ENCODE results near the gene SALL1. TPM values are rescaled to one million over a fixed set of nuclear protein-coding genes. Genes with fewer than 3 reads are reported as not detected.
A peak's percentile ranks its signal among the peaks of the same experiment; 100 is the strongest.

SALL1 gene
- total and polyA plus RNA-seq, 10 donors: under 0.01 TPM; not detected in 9

- no peaks in the 10 kb centered on the region for H3K4me1 ChIP-seq
- intact Hi-C loops (cut with DNase I; ENCODE audit: low total_unique reads): no loop called here
- H3K27ac ChIP-seq: no peak overlapping the region
- DNase-seq: no peak
- WGBS, 5 donors: 85 to 93% (median 89%) methylated on average over 11 of the region's 11 CpGs
- no peak for TF ChIP-seq CTCF (IDR thresholded peaks at IDR 0.05 in 8 of 11, conservative IDR thresholded peaks at IDR 0.05 in 3 of 11)
- TF ChIP-seq POLR2A (IDR thresholded peaks at IDR 0.05): no peak
- TF ChIP-seq POLR2AphosphoS5 (IDR thresholded peaks at IDR 0.05): no peak
- H3K4me3 ChIP-seq: no peak overlapping the region
- peaks cover 2 to 48% (median 10%) of the 10 kb centered on the region in 7 donors for H3K27me3 ChIP-seq (replicated peaks in 1 of 7)
- H3K9me3 ChIP-seq: peaks cover 0 to 6% (median 0%) of the 10 kb centered on the region in 8 donors
- no peaks in the 10 kb centered on the region for H3K36me3 ChIP-seq
Observed at GRCh38 chr16:51139568-51139967, 11.5 kb downstream of the SALL1 start.

GRCh38 chr16:51138178-51138577 lies 12.9 kb downstream of the SALL1 start:
- no peak for DNase-seq
- no peak for TF ChIP-seq CTCF (IDR thresholded peaks at IDR 0.05 in 8 of 11, conservative IDR thresholded peaks at IDR 0.05 in 3 of 11)
- no peak for TF ChIP-seq POLR2AphosphoS5 (IDR thresholded peaks at IDR 0.05)
- no peak for TF ChIP-seq POLR2A (IDR thresholded peaks at IDR 0.05)
- intact Hi-C loops (cut with DNase I; ENCODE audit: low total_unique reads): no loop called here
- no peaks in the 10 kb centered on the region for H3K36me3 ChIP-seq
- no peaks in the 10 kb centered on the region for H3K4me1 ChIP-seq
- H3K27ac ChIP-seq: no peak overlapping the region
- H3K9me3 ChIP-seq: peaks cover 0 to 9% (median 0%) of the 10 kb centered on the region in 8 donors
- 77 to 86% (median 84%) methylated on average over 10 of the region's 10 CpGs for WGBS, 5 donors
- H3K27me3 ChIP-seq (replicated peaks in 1 of 7): peaks cover 6 to 62% (median 20%) of the 10 kb centered on the region in 7 donors
- no peak overlapping the region for H3K4me3 ChIP-seq

- no peaks in the 10 kb centered on the region for H3K4me1 ChIP-seq
- no peak for DNase-seq
- peaks cover 6 to 73% (median 21%) of the 10 kb centered on the region in 7 donors for H3K27me3 ChIP-seq (replicated peaks in 1 of 7)
- no peaks in the 10 kb centered on the region for H3K36me3 ChIP-seq
- TF ChIP-seq POLR2A (IDR thresholded peaks at IDR 0.05): no peak
- no peak for TF ChIP-seq CTCF (IDR thresholded peaks at IDR 0.05 in 8 of 11, conservative IDR thresholded peaks at IDR 0.05 in 3 of 11)
- no peak for TF ChIP-seq POLR2AphosphoS5 (IDR thresholded peaks at IDR 0.05)
- H3K4me3 ChIP-seq: no peak overlapping the region
- peaks cover 0 to 9% (median 0%) of the 10 kb centered on the region in 8 donors for H3K9me3 ChIP-seq
- intact Hi-C loops (cut with DNase I; ENCODE audit: low total_unique reads): no loop called here
- 86 to 93% (median 90%) methylated on average over 17 to 18 of the region's 18 CpGs for WGBS, 5 donors
- no peak overlapping the region for H3K27ac ChIP-seq
Observed at GRCh38 chr16:51137097-51137496, 14.0 kb downstream of the SALL1 start.

GRCh38 chr16:51134876-51135275 lies 16.2 kb downstream of the SALL1 start:
- Histone ChIP-seq H3K4me3 (peak overlapping the region in 1 of 8 donors; percentile 19), H3K9me3 (peaks cover 0 to 9% (median 0%) of the 10 kb centered on the region in 8 donors), H3K36me3 (no peaks in the 10 kb centered on the region), H3K27me3 (replicated peaks in 1 of 7) (peaks cover 6 to 73% (median 23%) of the 10 kb centered on the region in 7 donors), H3K27ac (no peak overlapping the region), H3K4me1 (no peaks in the 10 kb centered on the region)
- TF ChIP-seq POLR2A (IDR thresholded peaks at IDR 0.05) (no peak), POLR2AphosphoS5 (IDR thresholded peaks at IDR 0.05) (no peak), CTCF (IDR thresholded peaks at IDR 0.05 in 8 of 11, conservative IDR thresholded peaks at IDR 0.05 in 3 of 11) (no peak)
- WGBS, 5 donors: 18 to 25% (median 20%) methylated on average over 19 to 34 of the region's 34 CpGs
- intact Hi-C loops (cut with DNase I; ENCODE audit: low total_unique reads): no loop called here
- DNase-seq: no peak
